Activated T-helper 9 cell treated with anti-CD3 and anti-CD28 coated beads, Interleukin-2, amount 50 U/mL, for 16 hours (primary cell): ENCODE results near the gene MTX1.
A peak's percentile ranks its signal among the peaks of the same experiment; 100 is the strongest.

Experiments
- DNase-seq: peaks from one replicate; pipeline ENCODE4 v3.0.0-alpha.2; 2020; ENCODE audit warnings: low read depth

Gene MTX1

GRCh38 chr1:155174324-155175280 lies 33.9 kb upstream of the MTX1 start:
- DNase-seq = peak; percentile 40

- DNase-seq = no peak
These were observed 33.1 kb upstream of the MTX1 start for GRCh38 chr1:155175281-155175926.

- DNase-seq = no peak
These were observed 32.5 kb upstream of the MTX1 start for GRCh38 chr1:155175927-155176371.

- DNase-seq = peak; percentile 75
These were observed 31.9 kb upstream of the MTX1 start for GRCh38 chr1:155176544-155177071.

- DNase-seq = no peak
These were observed 31.1 kb upstream of the MTX1 start for GRCh38 chr1:155177192-155177917.

- no peak for DNase-seq
These were observed 30.6 kb upstream of the MTX1 start for GRCh38 chr1:155177918-155178281.

GRCh38 chr1:155178441-155179111 lies 29.9 kb upstream of the MTX1 start:
- no peak for DNase-seq

- DNase-seq = no peak
These were observed 29.1 kb upstream of the MTX1 start for GRCh38 chr1:155179112-155180031.

- DNase-seq = no peak
These were observed 27.0 kb upstream of the MTX1 start for GRCh38 chr1:155181371-155182051.

- no peak for DNase-seq
These were observed 26.4 kb upstream of the MTX1 start for GRCh38 chr1:155182052-155182550.

- DNase-seq = no peak
These were observed 24.7 kb upstream of the MTX1 start for GRCh38 chr1:155183775-155184221.

GRCh38 chr1:155184351-155184811 lies 24.1 kb upstream of the MTX1 start:
- DNase-seq = no peak

- no peak for DNase-seq
These were observed 23.4 kb upstream of the MTX1 start for GRCh38 chr1:155184835-155185782.

GRCh38 chr1:155185783-155186066 lies 22.8 kb upstream of the MTX1 start:
- DNase-seq = no peak

- no peak for DNase-seq
These were observed 22.3 kb upstream of the MTX1 start for GRCh38 chr1:155186067-155186793.

GRCh38 chr1:155186794-155187455 lies 21.6 kb upstream of the MTX1 start:
- DNase-seq = no peak

GRCh38 chr1:155187456-155187891 lies 21.0 kb upstream of the MTX1 start:
- DNase-seq = no peak
